Activated naive CD4-positive, alpha-beta T cell treated with anti-CD3 and anti-CD28 coated beads, Interleukin-2, amount 50 U/mL, for 72 hours (primary cell): ENCODE results near the gene CBL. TPM values are rescaled to one million over a fixed set of nuclear protein-coding genes. Genes with fewer than 3 reads are reported as not detected.
A peak's percentile ranks its signal among the peaks of the same experiment; 100 is the strongest.

Experiments used
- ATAC-seq, 2 donors: fragments of 150-1000 bp; cut with Tn5 transposase; 2 replicates each; pipeline ENCODE4 v1.10.0; 2021; ENCODE audit warnings: mild to moderate bottlenecking in 2 of 2, moderate library complexity in 2 of 2
- DNase-seq, 2 donors: peaks; one replicate each; pipeline ENCODE4 v3.0.0; 2021 to 2022; ENCODE audit warnings: low spot score in 2 of 2
- H3K27ac Mint-ChIP-seq, 2 donors: one replicate each; pipeline ENCODE4 v1.8.0; 2022; ENCODE audit warnings: mild to moderate bottlenecking in 2 of 2, mixed read lengths in 2 of 2
- H3K36me3 Mint-ChIP-seq, 2 donors: one replicate each; pipeline ENCODE4 v1.8.0; 2022; ENCODE audit warnings: mixed read lengths in 2 of 2
- H3K9me3 Mint-ChIP-seq, 2 donors: one replicate each; pipeline ENCODE4 v1.8.0; 2022; ENCODE audit warnings: mixed read lengths in 2 of 2
- total RNA-seq, 2 donors: library from RNA; stranded (reverse); gene quantifications; one replicate each; pipeline ENCODE4 v1.2.3, GENCODE V29; 2022

The CBL gene
- total RNA-seq, 2 donors from 2014 or later = 32.3 to 50.0 TPM

DNA sequence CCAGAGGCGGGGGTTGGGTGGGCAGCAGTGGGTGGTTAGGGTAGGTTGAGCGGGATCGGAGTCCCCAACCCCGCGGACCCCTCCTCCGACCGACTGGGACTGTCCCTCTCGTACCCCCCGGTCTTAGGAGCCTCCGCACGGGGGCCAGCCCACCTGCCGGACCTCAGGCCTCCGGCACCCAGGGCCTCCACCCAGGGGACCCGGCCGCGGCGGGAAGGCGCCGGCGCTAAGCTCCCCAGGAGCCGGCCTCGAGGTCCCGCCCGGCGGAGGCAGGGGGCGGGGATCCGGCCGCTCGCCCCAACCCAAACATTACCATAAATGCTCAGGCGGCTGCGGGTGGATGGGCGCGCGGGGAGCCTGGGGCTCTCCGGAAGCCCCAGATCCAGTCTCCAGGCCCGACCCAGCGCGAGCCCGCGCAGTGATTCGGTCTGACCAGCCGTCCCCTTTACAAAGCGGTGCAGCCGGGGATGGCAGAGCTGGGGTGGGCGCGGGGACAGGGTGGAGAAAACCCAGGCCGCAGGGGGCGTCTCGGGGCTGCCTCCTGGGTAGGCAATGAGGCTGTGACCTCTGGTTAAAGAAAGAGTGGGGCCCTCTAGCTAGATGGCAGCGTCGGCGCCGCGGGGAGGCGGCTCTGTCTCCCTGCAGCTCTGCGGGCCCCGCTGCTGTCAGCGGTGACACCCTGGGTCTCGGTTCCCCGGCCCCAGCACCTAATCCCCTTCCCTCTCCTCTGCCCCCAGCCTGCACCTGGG, 114.8 kb downstream of the CBL start:
- peak overlapping the region; percentile 80 to 81 for H3K27ac Mint-ChIP-seq
- H3K36me3 Mint-ChIP-seq = no peaks in the 10 kb centered on the region
- DNase-seq (peak; percentile 72 to 78), ATAC-seq (peak; percentile 72 to 80)
- H3K9me3 Mint-ChIP-seq = no peaks in the 10 kb centered on the region

GRCh38 chr11:119322360-119322739, 116.2 kb downstream of the CBL start:
- Mint-ChIP-seq H3K9me3 (no peaks in the 10 kb centered on the region), H3K27ac (no peak overlapping the region), H3K36me3 (no peaks in the 10 kb centered on the region)
- ATAC-seq = no peak
- DNase-seq = no peak

DNA sequence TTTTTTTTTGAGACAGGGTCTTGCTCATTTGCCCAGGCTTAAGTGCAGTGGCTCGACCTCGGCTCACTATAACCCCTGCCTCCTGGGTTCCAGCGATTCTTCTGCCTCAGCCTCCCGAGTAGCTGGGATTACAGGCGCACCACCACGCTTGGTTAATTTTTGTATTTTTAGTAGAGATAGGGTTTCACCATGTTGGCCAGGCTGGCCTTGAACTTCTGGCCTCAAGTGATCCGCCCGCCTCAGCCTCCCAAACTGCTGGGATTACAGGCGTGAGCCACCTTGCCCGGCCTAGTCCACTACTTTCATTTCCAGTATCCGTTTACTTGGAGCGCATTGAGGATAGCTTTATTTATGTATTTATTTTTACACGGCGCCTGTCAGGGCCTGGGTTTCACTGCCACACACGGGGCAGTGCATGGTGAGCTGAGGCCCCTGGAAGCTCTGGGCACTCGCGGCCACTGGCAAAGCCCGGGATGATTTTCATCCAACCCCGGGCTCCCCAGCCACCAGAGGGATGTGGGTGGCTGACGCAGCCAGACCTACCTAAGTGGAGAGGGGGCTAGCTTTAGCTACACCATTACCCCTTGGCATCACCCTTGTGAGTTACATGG, 116.9 kb downstream of the CBL start:
- Mint-ChIP-seq H3K36me3 (no peaks in the 10 kb centered on the region), H3K27ac (no peak overlapping the region), H3K9me3 (no peaks in the 10 kb centered on the region)
- no peak for ATAC-seq
- DNase-seq = peak in 1 of 2 donors; percentile 46

DNA sequence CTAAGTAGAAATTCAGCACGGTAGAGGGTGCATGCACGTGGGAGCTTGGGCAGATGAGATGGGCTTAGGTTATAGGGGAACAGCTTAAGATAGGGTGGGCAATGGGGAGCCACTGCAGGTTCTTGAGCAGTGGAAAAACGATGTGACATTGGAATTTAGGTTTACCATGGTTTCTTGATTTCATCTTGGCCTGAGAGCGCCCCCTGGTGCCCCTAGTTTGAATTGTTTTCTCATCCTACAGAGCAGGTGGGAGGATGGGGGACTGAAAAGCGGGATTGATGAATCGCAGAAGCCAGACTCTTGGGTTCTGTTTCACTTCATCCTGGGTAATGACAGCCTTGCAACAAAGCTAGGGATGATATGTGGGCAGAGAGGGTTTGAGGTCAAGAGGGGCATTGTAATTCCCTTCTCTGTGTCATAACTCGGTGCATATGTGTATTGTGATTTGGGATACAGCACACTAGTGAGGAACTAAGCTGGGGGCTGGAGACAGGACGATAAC, 117.4 kb downstream of the CBL start:
- DNase-seq (peak; percentile 73 to 89), ATAC-seq (peak; percentile 10 to 30)
- H3K9me3 Mint-ChIP-seq = no peaks in the 10 kb centered on the region
- no peak overlapping the region for H3K27ac Mint-ChIP-seq
- no peaks in the 10 kb centered on the region for H3K36me3 Mint-ChIP-seq

GRCh38 chr11:119324189-119324588, 118.0 kb downstream of the CBL start:
- ATAC-seq = no peak
- no peak overlapping the region for H3K27ac Mint-ChIP-seq
- DNase-seq = no peak
- no peaks in the 10 kb centered on the region for H3K36me3 Mint-ChIP-seq
- H3K9me3 Mint-ChIP-seq = no peaks in the 10 kb centered on the region

DNA sequence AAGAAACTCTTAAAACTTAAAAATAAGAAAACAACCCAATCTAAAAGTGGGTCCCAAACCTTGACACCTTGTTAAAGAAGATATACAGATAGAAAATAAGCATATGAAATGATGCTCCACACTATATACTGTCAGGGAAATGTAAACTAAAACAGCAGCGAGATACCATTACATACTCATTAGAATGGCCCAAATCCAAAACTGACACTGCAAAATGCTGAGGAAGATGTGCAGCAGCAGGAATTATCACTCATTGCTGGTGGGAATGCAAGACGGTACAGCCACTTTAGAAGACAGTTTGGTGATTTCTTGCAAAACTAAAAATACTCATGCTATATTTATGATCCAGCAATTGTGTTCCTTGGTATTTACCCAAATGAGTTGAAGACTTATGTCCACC, 123.2 kb downstream of the CBL start:
- ATAC-seq (no peak), DNase-seq (no peak)
- no peaks in the 10 kb centered on the region for H3K36me3 Mint-ChIP-seq
- no peak overlapping the region for H3K27ac Mint-ChIP-seq
- no peaks in the 10 kb centered on the region for H3K9me3 Mint-ChIP-seq

DNA sequence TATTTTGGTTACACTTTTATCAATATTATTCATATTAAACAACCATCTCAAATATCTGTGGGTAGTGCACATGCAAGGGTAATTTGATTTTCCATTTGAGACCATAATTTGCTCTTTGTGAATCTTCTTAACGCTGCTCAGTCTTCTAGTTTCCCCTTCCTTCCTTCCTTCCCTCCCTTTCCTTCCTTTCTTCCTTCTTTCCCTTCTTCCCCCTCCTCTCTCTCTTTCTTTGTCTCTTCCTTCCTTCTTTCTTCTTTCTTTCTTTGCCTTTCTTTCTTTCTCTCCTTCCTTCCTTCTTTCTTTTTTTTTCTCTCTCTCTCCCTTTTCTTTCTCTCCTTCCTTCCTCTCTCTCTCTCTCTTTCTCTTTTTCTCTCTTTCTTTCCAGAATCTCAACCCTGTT, 124.1 kb downstream of the CBL start:
- Mint-ChIP-seq H3K27ac (no peak overlapping the region), H3K36me3 (peaks cover 8% of the 10 kb centered on the region in 2 donors), H3K9me3 (no peaks in the 10 kb centered on the region)
- DNase-seq (no peak), ATAC-seq (no peak)

- H3K36me3 Mint-ChIP-seq = peaks cover 8 to 13% of the 10 kb centered on the region in 2 donors
Observed at GRCh38 chr11:119332111-119332765, 126.1 kb downstream of the CBL start.

GRCh38 chr11:119334174-119334930, 128.2 kb downstream of the CBL start, which contains the start of gene RNF26:
Gene RNF26, plus strand, starts transcription at chr11:119334527. Its CDS starts 596 bp downstream, at chr11:119335123.
- Mint-ChIP-seq H3K36me3 (peaks cover 8 to 16% of the 10 kb centered on the region in 2 donors), H3K9me3 (no peaks in the 10 kb centered on the region), H3K27ac (peak within 1 kb of the TSS; percentile 91 to 100)
- DNase-seq = peak; percentile 88 to 93
- ATAC-seq = peak; percentile 95 to 96

More at GRCh38 chr11:119332111-119332765, 126.1 kb downstream of the CBL start:
- no peak for ATAC-seq
- no peak for DNase-seq
- peak overlapping the region; percentile 6 to 91 for H3K27ac Mint-ChIP-seq
- no peaks in the 10 kb centered on the region for H3K9me3 Mint-ChIP-seq

GRCh38 chr11:119335091-119335654, 129.0 kb downstream of the CBL start:
- ATAC-seq (no peak), DNase-seq (no peak)
- Mint-ChIP-seq H3K9me3 (no peaks in the 10 kb centered on the region), H3K27ac (peak overlapping the region; percentile 91 to 100), H3K36me3 (peaks cover 8 to 18% of the 10 kb centered on the region in 2 donors)

- Mint-ChIP-seq H3K27ac (peak overlapping the region; percentile 91 to 100), H3K9me3 (no peaks in the 10 kb centered on the region), H3K36me3 (peaks cover 8 to 18% of the 10 kb centered on the region in 2 donors)
- ATAC-seq (no peak), DNase-seq (no peak)
Observed at GRCh38 chr11:119335655-119336543, 129.8 kb downstream of the CBL start.

GRCh38 chr11:119336744-119337469, 130.8 kb downstream of the CBL start:
- ATAC-seq = no peak
- H3K36me3 Mint-ChIP-seq = peaks cover 8 to 18% of the 10 kb centered on the region in 2 donors
- no peaks in the 10 kb centered on the region for H3K9me3 Mint-ChIP-seq
- no peak overlapping the region for H3K27ac Mint-ChIP-seq
- no peak for DNase-seq

DNA sequence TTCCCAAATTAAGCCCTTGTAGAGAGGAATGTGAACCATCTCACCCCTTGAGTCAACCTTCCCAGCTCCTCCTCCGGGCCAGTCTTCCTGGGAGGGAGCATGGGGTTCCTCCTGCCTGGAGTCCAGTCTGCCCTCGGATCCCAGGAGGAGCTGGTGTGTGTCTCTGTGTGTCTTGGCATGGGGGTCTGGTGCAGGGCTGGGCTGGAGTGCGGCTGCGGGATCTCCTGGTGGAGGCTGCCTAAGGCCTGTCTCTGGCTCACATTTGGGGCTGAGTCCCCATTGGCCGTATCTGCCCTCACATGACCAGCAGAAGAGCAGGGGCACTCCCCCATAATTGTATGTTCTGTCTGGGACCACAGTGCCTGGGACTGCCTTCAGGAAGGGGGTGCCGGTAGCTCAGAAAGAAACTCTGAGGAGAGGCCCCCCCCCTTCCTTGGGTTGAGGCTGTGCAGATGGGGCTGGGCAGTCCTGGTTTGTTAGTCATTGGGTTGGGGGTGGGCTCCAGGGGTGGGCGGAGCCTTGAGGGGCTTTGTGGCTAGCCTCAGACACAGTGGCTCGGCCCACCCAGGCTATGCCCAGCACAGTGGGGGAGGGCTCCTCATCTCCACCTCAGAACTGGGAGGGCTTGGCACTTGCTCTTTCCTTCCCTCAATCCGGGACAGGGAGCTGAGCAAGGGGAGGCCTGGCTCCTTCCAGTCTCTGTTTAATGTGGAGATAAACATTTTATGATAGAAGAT, 131.6 kb downstream of the CBL start:
- no peak for DNase-seq
- H3K27ac Mint-ChIP-seq = no peak overlapping the region
- H3K36me3 Mint-ChIP-seq = peaks cover 8 to 18% of the 10 kb centered on the region in 2 donors
- no peaks in the 10 kb centered on the region for H3K9me3 Mint-ChIP-seq
- no peak for ATAC-seq

- ATAC-seq (peak; percentile 25 to 45), DNase-seq (peak in 1 of 2 donors; percentile 82)
- Mint-ChIP-seq H3K9me3 (no peaks in the 10 kb centered on the region), H3K27ac (no peak overlapping the region), H3K36me3 (peaks cover 8 to 18% of the 10 kb centered on the region in 2 donors)
Observed at GRCh38 chr11:119338318-119338890, 132.3 kb downstream of the CBL start.
